Calu3 (cell line): Measurements from ENCODE around the gene BCAS3. TPM values are rescaled to one million over a fixed set of nuclear protein-coding genes. Genes with fewer than 3 reads are reported as not detected.

Source experiments
- BruUV-seq: library from RNA; stranded (reverse); fragments of 400-500 nt; replicated peaks from 2 replicates; lab custom pipeline; 2021; lab: Mats Ljungman, UMichigan
- CTCF ChIA-PET: fragments of 300-600 bp; sonication (Branson Sonifier 250); formaldehyde crosslinking; loops from one replicate; lab custom pipeline; 2022; ENCODE audit warnings: antibody characterized with exemption; lab: Charles Lee
- DNase-seq: peaks from one replicate; pipeline ENCODE4 v3.0.0; 2022
- H3K27ac Mint-ChIP-seq: one replicate; pipeline ENCODE4 v1.8.0; 2022; ENCODE audit warnings: mixed read lengths; ENCODE audit not compliant: unreplicated experiment
- H3K27me3 Mint-ChIP-seq: one replicate; pipeline ENCODE4 v1.8.0; 2022; ENCODE audit warnings: mixed read lengths; ENCODE audit not compliant: unreplicated experiment
- H3K36me3 Mint-ChIP-seq: one replicate; pipeline ENCODE4 v1.8.0; 2022; ENCODE audit warnings: mild to moderate bottlenecking, moderate library complexity, mixed read lengths; ENCODE audit not compliant: insufficient read depth, unreplicated experiment
- H3K4me1 Mint-ChIP-seq: one replicate; pipeline ENCODE4 v1.8.0; 2022; ENCODE audit warnings: mild to moderate bottlenecking, low read depth, mixed read lengths; ENCODE audit not compliant: unreplicated experiment
- H3K4me3 Mint-ChIP-seq: one replicate; pipeline ENCODE4 v1.8.0; 2022; ENCODE audit warnings: mild to moderate bottlenecking, low read depth, moderate library complexity, mixed read lengths; ENCODE audit not compliant: unreplicated experiment
- H3K9me3 Mint-ChIP-seq: one replicate; pipeline ENCODE4 v1.8.0; 2022; ENCODE audit warnings: low read depth, mixed read lengths; ENCODE audit not compliant: unreplicated experiment
- CTCF ChIP-seq: fragments of 200-600 bp; IDR thresholded peaks from one replicate; pipeline ENCODE4 v1.8.0; 2022; ENCODE audit warnings: antibody characterized with exemption; ENCODE audit not compliant: unreplicated experiment
- intact Hi-C: fragments of 100-400 bp; cut with micrococcal nuclease; formaldehyde crosslinking; loops from one replicate; pipeline ENCODE4 v1.10.0; 2022; ENCODE audit not compliant: unreplicated experiment
- total RNA-seq: library from RNA; stranded (reverse); gene quantifications from 2 replicates; pipeline ENCODE4 v1.2.3, GENCODE V29; 2022

BCAS3 gene
- total RNA-seq, 1 experiment from 2014 or later: 10.9 TPM

- H3K27ac Mint-ChIP-seq: no peak overlapping the region
- no peak overlapping the region for H3K4me3 Mint-ChIP-seq
- H3K9me3 Mint-ChIP-seq: no peaks in the 10 kb centered on the region
- CTCF ChIA-PET: interaction anchor here (0.7 kb wide), 1 partner anchor 13 kb away, joined by 3 read pairs; no protein-coding TSS in a partner anchor
- DNase-seq: no peak
- H3K36me3 Mint-ChIP-seq: no peaks in the 10 kb centered on the region
- intact Hi-C loops: no loop called here
- H3K27me3 Mint-ChIP-seq: no peaks in the 10 kb centered on the region
- TF ChIP-seq CTCF: no peak
- BruUV-seq: no TSS peak
- H3K4me1 Mint-ChIP-seq: no peaks in the 10 kb centered on the region
These were observed 173.5 kb downstream of the BCAS3 start for GRCh38 chr17:60851181-60851580.

- H3K4me1 Mint-ChIP-seq: no peaks in the 10 kb centered on the region
- intact Hi-C loops: no loop called here
- H3K27ac Mint-ChIP-seq: no peak overlapping the region
- H3K27me3 Mint-ChIP-seq: no peaks in the 10 kb centered on the region
- no TSS peak for BruUV-seq
- TF ChIP-seq CTCF: no peak
- H3K36me3 Mint-ChIP-seq: no peaks in the 10 kb centered on the region
- CTCF ChIA-PET: no interaction called here
- no peaks in the 10 kb centered on the region for H3K9me3 Mint-ChIP-seq
- no peak overlapping the region for H3K4me3 Mint-ChIP-seq
- no peak for DNase-seq
These were observed 180.0 kb downstream of the BCAS3 start for GRCh38 chr17:60857556-60858080.

- no peaks in the 10 kb centered on the region for H3K9me3 Mint-ChIP-seq
- no TSS peak for BruUV-seq
- no peaks in the 10 kb centered on the region for H3K27me3 Mint-ChIP-seq
- no peak overlapping the region for H3K4me3 Mint-ChIP-seq
- no peak overlapping the region for H3K27ac Mint-ChIP-seq
- no peak for DNase-seq
- no peaks in the 10 kb centered on the region for H3K4me1 Mint-ChIP-seq
- no peaks in the 10 kb centered on the region for H3K36me3 Mint-ChIP-seq
- intact Hi-C loops: no loop called here
- CTCF ChIA-PET: no interaction called here
- TF ChIP-seq CTCF: no peak
These were observed 184.8 kb downstream of the BCAS3 start for GRCh38 chr17:60862482-60862881.

GRCh38 chr17:60863892-60864707, 186.4 kb downstream of the BCAS3 start:
- Mint-ChIP-seq H3K27ac (no peak overlapping the region), H3K4me1 (no peaks in the 10 kb centered on the region), H3K4me3 (no peak overlapping the region), H3K36me3 (no peaks in the 10 kb centered on the region), H3K27me3 (no peaks in the 10 kb centered on the region), H3K9me3 (no peaks in the 10 kb centered on the region)
- CTCF ChIA-PET: interaction anchor here (0.9 kb wide), 1 partner anchor 13 kb away, joined by 3 read pairs; no protein-coding TSS in a partner anchor
- TF ChIP-seq CTCF: no peak
- no TSS peak for BruUV-seq
- intact Hi-C loops: no loop called here
- DNase-seq: no peak
